Measurements from ENCODE around the gene BUB3. TPM values are rescaled to one million over a fixed set of nuclear protein-coding genes. Genes with fewer than 3 reads are reported as not detected.
"Not testable (repeated sequence)": the region's sequence is repeated elsewhere in the genome, so short reads cannot be mapped to it uniquely, and the experiment has no call there.

The BUB3 gene
- total RNA-seq, 4 donors from 2014 or later = 67.9 to 117 (median 88.0) TPM

GRCh38 chr10:123160311-123160980, 6.2 kb downstream of the BUB3 start:
- no peak for DNase-seq
- Histone ChIP-seq H3K9me3 (no peaks in the 10 kb centered on the region), H3K27me3 (no peaks in the 10 kb centered on the region), H3K4me1 (peaks cover 2 to 4% of the 10 kb centered on the region in 2 donors), H3K27ac (no peak overlapping the region), H3K36me3 (peaks cover 18 to 42% of the 10 kb centered on the region in 2 donors), H3K4me3 (replicated peaks in 1 of 3) (no peak overlapping the region)
- intact Hi-C loops (cut with DNase I) = no loop called here
- 88 to 91% methylated on average over 11 of the region's 11 CpGs for WGBS, 2 donors
- TF ChIP-seq POLR2A (IDR thresholded peaks at IDR 0.05) (no peak), CTCF (IDR thresholded peaks at IDR 0.05) (no peak)

- Histone ChIP-seq H3K4me3 (replicated peaks in 1 of 3) (no peak overlapping the region), H3K9me3 (no peaks in the 10 kb centered on the region), H3K27ac (no peak overlapping the region), H3K4me1 (no peaks in the 10 kb centered on the region), H3K36me3 (peaks cover 18 to 45% of the 10 kb centered on the region in 2 donors), H3K27me3 (no peaks in the 10 kb centered on the region)
- intact Hi-C loops (cut with DNase I) = no loop called here
- no peak for DNase-seq
- TF ChIP-seq CTCF (IDR thresholded peaks at IDR 0.05) (no peak), POLR2A (IDR thresholded peaks at IDR 0.05) (no peak)
- 94 to 95% methylated on average over 2 of the region's 2 CpGs for WGBS, 2 donors
Measured at GRCh38 chr10:123164319-123164718, 10.1 kb downstream of the BUB3 start.

GRCh38 chr10:123165445-123166072, 11.4 kb downstream of the BUB3 start:
- Histone ChIP-seq H3K27ac (no peak overlapping the region), H3K36me3 (peaks cover 18 to 44% of the 10 kb centered on the region in 2 donors), H3K27me3 (no peaks in the 10 kb centered on the region), H3K9me3 (no peaks in the 10 kb centered on the region), H3K4me3 (replicated peaks in 1 of 3) (no peak overlapping the region), H3K4me1 (no peaks in the 10 kb centered on the region)
- no peak for DNase-seq
- 76 to 80% methylated on average over 4 of the region's 4 CpGs for WGBS, 2 donors
- TF ChIP-seq CTCF (IDR thresholded peaks at IDR 0.05) (no peak), POLR2A (IDR thresholded peaks at IDR 0.05) (no peak)
- intact Hi-C loops (cut with DNase I) = no loop called here

GRCh38 chr10:123166618-123167017, 12.4 kb downstream of the BUB3 start:
- DNase-seq = no peak
- peaks cover 18 to 36% of the 10 kb centered on the region in 2 donors for H3K36me3 ChIP-seq
- TF ChIP-seq CTCF (IDR thresholded peaks at IDR 0.05) (no peak), POLR2A (IDR thresholded peaks at IDR 0.05) (no peak)
- intact Hi-C loops (cut with DNase I) = no loop called here
- H3K4me3 ChIP-seq (replicated peaks in 1 of 3) = no peak overlapping the region
- no peaks in the 10 kb centered on the region for H3K9me3 ChIP-seq
- H3K27me3 ChIP-seq = no peaks in the 10 kb centered on the region
- no peak overlapping the region for H3K27ac ChIP-seq
- 67 to 76% methylated on average over 2 of the region's 2 CpGs for WGBS, 2 donors
- no peaks in the 10 kb centered on the region for H3K4me1 ChIP-seq

GRCh38 chr10:123170961-123171360, 16.8 kb downstream of the BUB3 start:
- no peak for DNase-seq
- Histone ChIP-seq H3K36me3 (peaks cover 0 to 3% of the 10 kb centered on the region in 2 donors), H3K9me3 (no peaks in the 10 kb centered on the region), H3K27me3 (no peaks in the 10 kb centered on the region), H3K4me3 (replicated peaks in 1 of 3) (no peak overlapping the region), H3K27ac (no peak overlapping the region), H3K4me1 (no peaks in the 10 kb centered on the region)
- 96% methylated on average over 4 of the region's 4 CpGs for WGBS, 2 donors
- intact Hi-C loops (cut with DNase I) = no loop called here
- TF ChIP-seq CTCF (IDR thresholded peaks at IDR 0.05) (no peak), POLR2A (IDR thresholded peaks at IDR 0.05) (no peak)

- H3K36me3 ChIP-seq = not testable (repeated sequence)
- 96 to 97% methylated on average over 10 of the region's 10 CpGs for WGBS, 2 donors
Measured at GRCh38 chr10:123171616-123172015, 17.4 kb downstream of the BUB3 start.

More at GRCh38 chr10:123171616-123172015, 17.4 kb downstream of the BUB3 start:
- H3K9me3 ChIP-seq; H3K4me1 ChIP-seq; H3K27ac ChIP-seq; intact Hi-C loops (cut with DNase I); DNase-seq; H3K27me3 ChIP-seq; H3K4me3 ChIP-seq (replicated peaks in 1 of 3): not testable (repeated sequence)

Data from thyroid gland (tissue), 4 donors.